ENCODE results near the gene UBE2L6. TPM values are rescaled to one million over a fixed set of nuclear protein-coding genes. Genes with fewer than 3 reads are reported as not detected.
A peak's percentile ranks its signal among the peaks of the same experiment; 100 is the strongest.

The UBE2L6 gene
- total RNA-seq, 1 donor from 2014 or later, result 19.0 TPM

GRCh38 chr11:57597916-57598830, 30.7 kb upstream of the UBE2L6 start:
- TF ChIP-seq CTCF (IDR thresholded peaks at IDR 0.05; ENCODE audit: borderline replicate concordance), result no peak
- Histone ChIP-seq H3K36me3 (peaks cover 14% of the 10 kb centered on the region), H3K4me3 (peak overlapping the region; percentile 70), H3K27me3 (ENCODE audit: low read depth) (peaks cover 24% of the 10 kb centered on the region), H3K4me1 (peaks cover 27% of the 10 kb centered on the region), H3K9me3 (replicated peaks) (no peaks in the 10 kb centered on the region), H3K27ac (replicated peaks) (peak overlapping the region; percentile 93)
- intact Hi-C loops (cut with micrococcal nuclease), result no loop called here
- peak; percentile 86 for DNase-seq

DNA sequence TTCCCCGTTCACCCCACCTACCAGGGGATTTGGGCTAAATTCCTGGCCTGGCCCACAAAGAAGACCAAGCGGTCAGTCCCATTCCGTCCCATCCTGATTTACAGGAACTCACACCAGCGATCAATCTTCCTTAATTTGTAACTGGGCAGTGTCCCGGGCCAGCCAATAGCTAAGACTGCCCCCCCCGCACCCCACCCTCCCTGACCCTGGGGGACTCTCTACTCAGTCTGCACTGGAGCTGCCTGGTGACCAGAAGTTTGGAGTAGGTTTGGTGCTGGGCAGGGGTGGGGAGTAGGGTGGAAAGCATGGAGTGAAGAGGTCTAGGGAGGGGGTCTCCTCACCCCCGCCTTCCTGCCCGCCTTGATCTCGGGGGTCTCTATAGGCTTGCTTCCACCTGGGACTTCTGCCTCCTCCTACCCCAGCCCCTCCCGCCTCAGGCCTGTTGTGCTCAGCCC, 30.0 kb upstream of the UBE2L6 start, which contains the start of gene SERPING1:
Gene SERPING1 (plus strand): TSS at position 225 of the 455 bp plus-strand sequence. CDS start 586 bp downstream, outside the sequence.
- no peaks in the 10 kb centered on the region for H3K9me3 ChIP-seq (replicated peaks)
- no peak for TF ChIP-seq CTCF (IDR thresholded peaks at IDR 0.05; ENCODE audit: borderline replicate concordance)
- H3K27me3 ChIP-seq (ENCODE audit: low read depth), result peaks cover 25% of the 10 kb centered on the region
- H3K4me1 ChIP-seq, result peaks cover 27% of the 10 kb centered on the region
- H3K36me3 ChIP-seq, result peaks cover 7% of the 10 kb centered on the region
- H3K27ac ChIP-seq (replicated peaks), result peak within 1 kb of the TSS; percentile 93
- intact Hi-C loops (cut with micrococcal nuclease), result no loop called here
- peak within 1 kb of the TSS; percentile 70 for H3K4me3 ChIP-seq
- peak; percentile 79 for DNase-seq

- Histone ChIP-seq H3K27me3 (ENCODE audit: low read depth) (peaks cover 31% of the 10 kb centered on the region), H3K9me3 (replicated peaks) (no peaks in the 10 kb centered on the region), H3K4me3 (no peak overlapping the region), H3K36me3 (peaks cover 6% of the 10 kb centered on the region), H3K27ac (replicated peaks) (peak overlapping the region; percentile 93), H3K4me1 (peaks cover 27% of the 10 kb centered on the region)
- intact Hi-C loops (cut with micrococcal nuclease), result no loop called here
- no peak for DNase-seq
- TF ChIP-seq CTCF (IDR thresholded peaks at IDR 0.05; ENCODE audit: borderline replicate concordance), result no peak
These were observed 28.9 kb upstream of the UBE2L6 start for GRCh38 chr11:57596266-57596885.

GRCh38 chr11:57588046-57588710, 20.7 kb upstream of the UBE2L6 start:
- H3K9me3 ChIP-seq (replicated peaks), result no peaks in the 10 kb centered on the region
- TF ChIP-seq CTCF (IDR thresholded peaks at IDR 0.05; ENCODE audit: borderline replicate concordance), result no peak
- H3K36me3 ChIP-seq, result no peaks in the 10 kb centered on the region
- no peaks in the 10 kb centered on the region for H3K4me1 ChIP-seq
- no peak overlapping the region for H3K27ac ChIP-seq (replicated peaks)
- H3K4me3 ChIP-seq, result no peak overlapping the region
- intact Hi-C loops (cut with micrococcal nuclease), result no loop called here
- no peak for DNase-seq
- H3K27me3 ChIP-seq (ENCODE audit: low read depth), result peaks cover 11% of the 10 kb centered on the region

- no peak overlapping the region for H3K27ac ChIP-seq (replicated peaks)
- H3K9me3 ChIP-seq (replicated peaks), result no peaks in the 10 kb centered on the region
- no peaks in the 10 kb centered on the region for H3K4me1 ChIP-seq
- no peaks in the 10 kb centered on the region for H3K36me3 ChIP-seq
- intact Hi-C loops (cut with micrococcal nuclease), result no loop called here
- no peak for TF ChIP-seq CTCF (IDR thresholded peaks at IDR 0.05; ENCODE audit: borderline replicate concordance)
- H3K27me3 ChIP-seq (ENCODE audit: low read depth), result peaks cover 3% of the 10 kb centered on the region
- H3K4me3 ChIP-seq, result no peak overlapping the region
- no peak for DNase-seq
These were observed 19.3 kb upstream of the UBE2L6 start for GRCh38 chr11:57586711-57587245.

Measured in left ventricle myocardium inferior (tissue), 1 donor.